IMR-90 (cell line): Measurements from ENCODE around the gene H2BK1.

Experiments used
- BHLHE40 ChIP-seq: fragments of 150-350 bp; IDR thresholded peaks from 2 replicates; pipeline ENCODE4 v1.6.1; 2016; ENCODE audit warnings: mild to moderate bottlenecking, low read depth, low read length
- CEBPB ChIP-seq: IDR thresholded peaks from 2 replicates; pipeline ENCODE4 v1.6.1; 2012; ENCODE audit warnings: low read depth, low read length, improper control_type of control experiment
- CTCF ChIP-seq: conservative IDR thresholded peaks from 2 replicates; pipeline ENCODE4 v1.5.1; 2012; ENCODE audit warnings: mild to moderate bottlenecking, low read depth, low read length, improper control_type of control experiment
- FOS ChIP-seq: fragments of 150-350 bp; IDR thresholded peaks from 2 replicates; pipeline ENCODE4 v1.6.1; 2016; ENCODE audit warnings: low read depth, low read length
- MAFK ChIP-seq: IDR thresholded peaks from 2 replicates; pipeline ENCODE4 v1.6.1; 2012; ENCODE audit warnings: low read depth, low read length, improper control_type of control experiment
- MAZ ChIP-seq: IDR thresholded peaks from 2 replicates; pipeline ENCODE4 v1.6.1; 2012; ENCODE audit warnings: low read depth, mild to moderate bottlenecking, low read length, improper control_type of control experiment, moderate library complexity, borderline replicate concordance
- MXI1 ChIP-seq: IDR thresholded peaks from 2 replicates; pipeline ENCODE4 v1.6.1; 2012; ENCODE audit warnings: low read depth, mild to moderate bottlenecking, low read length, moderate library complexity, borderline replicate concordance
- POLR2A ChIP-seq: IDR thresholded peaks from 2 replicates; pipeline ENCODE4 v1.6.1; 2012; ENCODE audit warnings: mild to moderate bottlenecking, low read depth, low read length
- RAD21 ChIP-seq: IDR thresholded peaks from 2 replicates; pipeline ENCODE4 v1.6.1; 2012; ENCODE audit warnings: low read length, improper control_type of control experiment
- RCOR1 ChIP-seq: IDR thresholded peaks from 2 replicates; pipeline ENCODE4 v1.6.1; 2012; ENCODE audit warnings: mild to moderate bottlenecking, low read length, improper control_type of control experiment; ENCODE audit not compliant: insufficient replicate concordance
- RFX5 ChIP-seq: IDR thresholded peaks from 2 replicates; pipeline ENCODE4 v1.8.0; 2012; ENCODE audit warnings: low read depth, mild to moderate bottlenecking, low read length, moderate library complexity
- SMC3 ChIP-seq: fragments of 150-350 bp; IDR thresholded peaks from 2 replicates; pipeline ENCODE4 v1.6.1; 2016; ENCODE audit warnings: low read depth, mild to moderate bottlenecking, antibody characterized with exemption, low read length, moderate library complexity
- TF ChIP-seq, protein P1 (sequence below): fragments of 150-350 bp; IDR thresholded peaks from 2 replicates; pipeline ENCODE4 v1.6.1; 2017; ENCODE audit warnings: mild to moderate bottlenecking, antibody characterized with exemption, low read length, low read depth
- TF ChIP-seq, protein P2 (sequence below): fragments of 150-350 bp; IDR thresholded peaks from 2 replicates; pipeline ENCODE4 v1.6.1; 2016; ENCODE audit warnings: low read depth, mild to moderate bottlenecking, low read length, moderate library complexity, borderline replicate concordance

DNA sequence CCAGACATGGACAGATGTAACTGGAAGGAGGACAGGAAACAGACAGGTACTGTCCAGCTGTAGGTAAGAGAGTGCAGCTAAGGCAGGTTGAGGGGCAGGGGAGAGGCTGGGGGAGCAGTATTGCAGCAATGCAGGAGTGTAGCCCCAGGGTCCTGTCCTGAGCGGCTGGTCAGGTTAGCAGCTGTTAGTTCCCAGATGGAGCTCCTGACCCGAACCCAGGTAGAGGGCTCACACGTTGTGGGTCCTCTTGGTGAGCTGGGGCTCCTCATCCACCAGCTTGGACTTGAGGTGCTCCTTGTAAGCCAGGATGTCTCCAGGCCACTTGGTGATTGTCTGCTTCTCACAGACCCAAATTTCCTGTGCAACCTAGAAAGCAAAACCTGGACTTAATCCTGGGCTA is 3.5 kb upstream of the H2BK1 start:
- no peak for TF ChIP-seq CTCF
- TF ChIP-seq POLR2A, result no peak
- TF ChIP-seq RAD21, result no peak
- TF ChIP-seq, protein P1, sequence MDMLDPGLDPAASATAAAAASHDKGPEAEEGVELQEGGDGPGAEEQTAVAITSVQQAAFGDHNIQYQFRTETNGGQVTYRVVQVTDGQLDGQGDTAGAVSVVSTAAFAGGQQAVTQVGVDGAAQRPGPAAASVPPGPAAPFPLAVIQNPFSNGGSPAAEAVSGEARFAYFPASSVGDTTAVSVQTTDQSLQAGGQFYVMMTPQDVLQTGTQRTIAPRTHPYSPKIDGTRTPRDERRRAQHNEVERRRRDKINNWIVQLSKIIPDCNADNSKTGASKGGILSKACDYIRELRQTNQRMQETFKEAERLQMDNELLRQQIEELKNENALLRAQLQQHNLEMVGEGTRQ, result no peak
- no peak for TF ChIP-seq CEBPB
- no peak for TF ChIP-seq RFX5
- TF ChIP-seq RCOR1, result no peak
- TF ChIP-seq, protein P2, sequence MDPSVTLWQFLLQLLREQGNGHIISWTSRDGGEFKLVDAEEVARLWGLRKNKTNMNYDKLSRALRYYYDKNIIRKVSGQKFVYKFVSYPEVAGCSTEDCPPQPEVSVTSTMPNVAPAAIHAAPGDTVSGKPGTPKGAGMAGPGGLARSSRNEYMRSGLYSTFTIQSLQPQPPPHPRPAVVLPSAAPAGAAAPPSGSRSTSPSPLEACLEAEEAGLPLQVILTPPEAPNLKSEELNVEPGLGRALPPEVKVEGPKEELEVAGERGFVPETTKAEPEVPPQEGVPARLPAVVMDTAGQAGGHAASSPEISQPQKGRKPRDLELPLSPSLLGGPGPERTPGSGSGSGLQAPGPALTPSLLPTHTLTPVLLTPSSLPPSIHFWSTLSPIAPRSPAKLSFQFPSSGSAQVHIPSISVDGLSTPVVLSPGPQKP, result no peak
- TF ChIP-seq FOS, result no peak
- TF ChIP-seq MAZ, result no peak
- no peak for TF ChIP-seq BHLHE40
- no peak for TF ChIP-seq SMC3
- TF ChIP-seq MXI1, result no peak
- no peak for TF ChIP-seq MAFK
